NT2/D1 (cell line): ENCODE results near the gene CSNK1G3.
"Not testable (repeated sequence)": the region's sequence is repeated elsewhere in the genome, so short reads cannot be mapped to it uniquely, and the experiment has no call there.

Source experiments
- DNase-seq: peaks from one replicate; pipeline ENCODE4 v3.0.0-alpha.2; 2011; ENCODE audit warnings: low read depth, low spot score
- H3K27me3 ChIP-seq: 2 replicates; pipeline ENCODE4 v1.6.0; 2011; ENCODE audit warnings: mild to moderate bottlenecking; ENCODE audit not compliant: insufficient read length, insufficient read depth
- H3K36me3 ChIP-seq: 2 replicates; pipeline ENCODE4 v1.6.1; 2011; ENCODE audit warnings: mild to moderate bottlenecking, low read length, mixed read lengths; ENCODE audit not compliant: insufficient read depth, insufficient read length
- H3K4me1 ChIP-seq: 2 replicates; pipeline ENCODE4 v1.5.1; 2011; ENCODE audit not compliant: insufficient read depth, insufficient read length
- H3K4me3 ChIP-seq: 2 replicates; pipeline ENCODE4 v1.5.1; 2011; ENCODE audit warnings: low read depth; ENCODE audit not compliant: insufficient read length
- H3K9ac ChIP-seq: 2 replicates; pipeline ENCODE4 v1.6.0; 2011; ENCODE audit warnings: low read depth; ENCODE audit not compliant: insufficient read length
- H3K9me3 ChIP-seq: 2 replicates; pipeline ENCODE4 v1.5.1; 2011; ENCODE audit warnings: mild to moderate bottlenecking, low read length; ENCODE audit not compliant: insufficient read depth
- SUZ12 ChIP-seq: IDR thresholded peaks from 2 replicates; pipeline ENCODE4 v1.6.1; 2011; ENCODE audit not compliant: insufficient read length, insufficient read depth; ENCODE audit errors: extremely low read depth
- YY1 ChIP-seq: IDR thresholded peaks from 2 replicates; pipeline ENCODE4 v1.6.1; 2011; ENCODE audit not compliant: insufficient read length, insufficient read depth
- ZNF274 ChIP-seq: IDR thresholded peaks from 2 replicates; pipeline ENCODE4 v1.6.1; 2011; ENCODE audit warnings: mild to moderate bottlenecking, low read depth, low read length

The CSNK1G3 gene

DNA sequence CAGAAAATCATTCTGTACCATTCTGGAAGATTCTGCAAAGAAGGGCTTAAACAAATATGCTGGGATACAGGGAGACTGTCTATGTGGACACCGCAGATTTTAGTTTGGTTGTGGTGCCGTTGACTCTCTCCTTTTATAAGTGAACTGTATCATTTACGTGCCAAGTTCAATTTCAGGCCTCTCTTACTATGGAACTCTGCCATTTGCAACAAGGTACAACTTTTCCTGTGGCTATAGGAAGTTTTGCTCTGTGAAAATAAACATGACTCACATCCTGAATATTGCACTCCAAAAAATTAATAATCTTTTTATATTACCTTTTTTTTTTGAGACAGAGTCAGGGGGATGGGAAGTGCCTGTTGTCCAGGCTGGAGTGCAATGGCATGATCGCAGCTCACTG lies 29.7 kb upstream of the CSNK1G3 start:
- H3K36me3 ChIP-seq: no peaks in the 10 kb centered on the region

GRCh38 chr5:123483446-123484077 lies 28.4 kb upstream of the CSNK1G3 start:
- no peaks in the 10 kb centered on the region for H3K27me3 ChIP-seq
- no peak for DNase-seq

More for the DNA sequence above, 29.7 kb upstream of the CSNK1G3 start:
- no peak for TF ChIP-seq SUZ12
- H3K4me1 ChIP-seq: no peaks in the 10 kb centered on the region
- H3K9me3 ChIP-seq: no peaks in the 10 kb centered on the region
- H3K27me3 ChIP-seq: no peaks in the 10 kb centered on the region
- no peak for DNase-seq
- H3K4me3 ChIP-seq: no peak overlapping the region
- H3K9ac ChIP-seq: no peak overlapping the region

DNA sequence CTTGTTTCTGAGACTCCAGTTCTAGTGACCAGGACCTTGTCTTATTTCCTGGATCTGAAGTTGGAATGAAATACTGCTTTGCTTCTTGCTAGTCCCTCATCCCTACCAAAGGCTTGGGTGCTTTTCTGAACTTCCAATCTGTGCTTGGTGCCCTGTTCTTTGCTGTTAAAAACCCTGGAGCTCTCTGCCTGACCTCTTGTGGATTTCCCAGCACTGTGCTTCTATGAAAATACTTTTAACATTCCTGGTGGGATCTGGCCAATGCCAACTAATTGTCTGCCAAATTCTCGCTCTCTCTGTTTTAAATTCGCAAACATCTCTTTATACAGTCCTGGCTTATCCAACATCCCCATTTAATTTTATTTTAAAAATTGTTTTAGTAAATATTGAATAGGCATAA lies 26.7 kb upstream of the CSNK1G3 start:
- DNase-seq: no peak
- Histone ChIP-seq H3K9ac (no peak overlapping the region), H3K36me3 (no peaks in the 10 kb centered on the region), H3K27me3 (no peaks in the 10 kb centered on the region), H3K4me1 (no peaks in the 10 kb centered on the region), H3K4me3 (no peak overlapping the region), H3K9me3 (no peaks in the 10 kb centered on the region)
- TF ChIP-seq YY1 (no peak), ZNF274 (no peak), SUZ12 (no peak)

More at GRCh38 chr5:123483446-123484077, 28.4 kb upstream of the CSNK1G3 start:
- Histone ChIP-seq H3K36me3 (no peaks in the 10 kb centered on the region), H3K9me3 (no peaks in the 10 kb centered on the region), H3K9ac (no peak overlapping the region), H3K4me3 (no peak overlapping the region), H3K4me1 (no peaks in the 10 kb centered on the region)
- no peak for TF ChIP-seq SUZ12
- TF ChIP-seq ZNF274: no peak
- no peak for TF ChIP-seq YY1

DNA sequence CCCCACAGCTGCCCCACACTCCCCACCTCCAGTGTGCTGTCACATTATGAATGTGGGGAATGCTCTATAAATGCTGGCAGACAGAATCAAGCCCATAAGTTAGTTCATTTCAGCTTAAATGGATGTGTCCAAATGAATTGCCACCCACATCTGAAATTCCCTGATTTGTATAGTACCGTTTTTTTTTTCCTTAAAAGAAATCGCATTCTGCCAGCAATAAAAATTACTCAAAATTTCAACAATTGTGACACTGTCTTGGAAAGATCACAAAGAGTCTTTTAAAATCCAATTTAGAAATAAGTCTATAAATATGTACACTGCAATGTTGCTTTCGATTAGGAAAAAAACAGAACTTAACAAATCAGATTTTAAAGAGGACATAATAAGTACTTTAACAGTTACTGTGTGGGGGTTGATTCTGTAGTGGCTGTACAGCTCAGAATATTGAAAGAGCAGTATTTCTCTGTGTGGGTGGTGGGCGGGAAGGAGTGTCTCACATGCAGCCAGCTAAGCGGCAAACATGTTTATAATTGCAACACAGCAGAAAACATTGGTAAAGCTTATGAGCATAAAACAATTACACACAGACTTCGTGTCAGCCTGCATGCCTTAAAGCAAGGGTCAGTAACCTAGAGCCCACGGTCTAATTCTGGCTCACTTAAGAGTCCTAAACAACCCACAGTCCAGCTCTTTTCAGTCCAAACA lies 24.9 kb upstream of the CSNK1G3 start:
- TF ChIP-seq YY1: no peak
- no peaks in the 10 kb centered on the region for H3K4me1 ChIP-seq
- H3K9me3 ChIP-seq: no peaks in the 10 kb centered on the region
- H3K9ac ChIP-seq: no peak overlapping the region
- no peak for DNase-seq
- H3K4me3 ChIP-seq: no peak overlapping the region
- H3K27me3 ChIP-seq: no peaks in the 10 kb centered on the region
- H3K36me3 ChIP-seq: no peaks in the 10 kb centered on the region

DNA sequence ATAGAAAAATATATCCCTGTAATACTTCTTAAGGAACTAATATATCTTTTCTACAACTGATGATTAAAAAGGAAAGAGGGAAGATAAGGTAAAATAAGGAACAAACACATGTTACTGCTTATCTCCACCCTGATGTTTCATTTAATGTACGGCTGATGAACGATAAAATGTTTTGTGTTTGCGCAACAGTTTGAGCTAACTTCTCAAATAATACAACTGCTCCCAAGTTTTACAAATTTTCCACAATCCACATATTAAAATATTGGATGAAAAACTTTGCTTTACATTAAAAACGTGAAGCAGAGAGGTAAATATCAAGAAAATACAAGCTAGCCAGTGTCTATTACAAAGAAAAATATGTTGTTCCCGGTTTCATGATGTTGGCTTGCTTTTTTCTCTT lies 21.0 kb upstream of the CSNK1G3 start:
- H3K9me3 ChIP-seq: no peaks in the 10 kb centered on the region
- H3K4me3 ChIP-seq: no peak overlapping the region
- H3K36me3 ChIP-seq: no peaks in the 10 kb centered on the region
- TF ChIP-seq YY1 (no peak), SUZ12 (no peak), ZNF274 (no peak)
- no peak overlapping the region for H3K9ac ChIP-seq
- DNase-seq: no peak
- H3K27me3 ChIP-seq: no peaks in the 10 kb centered on the region
- H3K4me1 ChIP-seq: no peaks in the 10 kb centered on the region

GRCh38 chr5:123495211-123495610 lies 16.8 kb upstream of the CSNK1G3 start:
- not testable (repeated sequence) for H3K9me3 ChIP-seq, H3K27me3 ChIP-seq, H3K4me3 ChIP-seq, H3K9ac ChIP-seq, H3K4me1 ChIP-seq, DNase-seq, H3K36me3 ChIP-seq

- no peak for DNase-seq
- no peaks in the 10 kb centered on the region for H3K36me3 ChIP-seq
- TF ChIP-seq SUZ12: no peak
- TF ChIP-seq YY1: no peak
- no peak for TF ChIP-seq ZNF274
- H3K4me1 ChIP-seq: no peaks in the 10 kb centered on the region
- no peaks in the 10 kb centered on the region for H3K9me3 ChIP-seq
- no peak overlapping the region for H3K4me3 ChIP-seq
- H3K9ac ChIP-seq: no peak overlapping the region
- H3K27me3 ChIP-seq: no peaks in the 10 kb centered on the region
Observed at GRCh38 chr5:123496892-123497291, 15.1 kb upstream of the CSNK1G3 start.

GRCh38 chr5:123500471-123500870 lies 11.5 kb upstream of the CSNK1G3 start:
- Histone ChIP-seq H3K9me3 (no peaks in the 10 kb centered on the region), H3K27me3 (no peaks in the 10 kb centered on the region), H3K4me3 (no peak overlapping the region), H3K36me3 (no peaks in the 10 kb centered on the region), H3K9ac (no peak overlapping the region), H3K4me1 (no peaks in the 10 kb centered on the region)
- TF ChIP-seq YY1 (no peak), ZNF274 (no peak), SUZ12 (no peak)
- no peak for DNase-seq
